Upper lobe of left lung (tissue), 4 donors: Measurements from ENCODE around the gene LYPD1.

Source experiments
- EP300 ChIP-seq, 4 donors: sonication (generic); formaldehyde crosslinking; IDR thresholded peaks; one replicate each; pipeline ENCODE4 v1.5.1; 2017; ENCODE audit warnings: antibody characterized with exemption in 4 of 4, control low read depth in 2 of 4
- POLR2A ChIP-seq, 4 donors: fragments of 450-650 bp; IDR thresholded peaks; one replicate each; pipeline ENCODE4 v1.5.1; 2016 to 2017; ENCODE audit warnings: antibody characterized with exemption in 4 of 4, mild to moderate bottlenecking in 2 of 4
- TF ChIP-seq, protein P1 (sequence below), 6 experiments: fragments of 450-650 bp in 4 of 6; fragments of 200-600 bp in 2 of 6; sonication (generic) in 2 of 6; IDR thresholded peaks; one replicate each; pipeline ENCODE4 v1.5.1; 2016 to 2019; ENCODE audit warnings: antibody characterized with exemption in 6 of 6

DNA sequence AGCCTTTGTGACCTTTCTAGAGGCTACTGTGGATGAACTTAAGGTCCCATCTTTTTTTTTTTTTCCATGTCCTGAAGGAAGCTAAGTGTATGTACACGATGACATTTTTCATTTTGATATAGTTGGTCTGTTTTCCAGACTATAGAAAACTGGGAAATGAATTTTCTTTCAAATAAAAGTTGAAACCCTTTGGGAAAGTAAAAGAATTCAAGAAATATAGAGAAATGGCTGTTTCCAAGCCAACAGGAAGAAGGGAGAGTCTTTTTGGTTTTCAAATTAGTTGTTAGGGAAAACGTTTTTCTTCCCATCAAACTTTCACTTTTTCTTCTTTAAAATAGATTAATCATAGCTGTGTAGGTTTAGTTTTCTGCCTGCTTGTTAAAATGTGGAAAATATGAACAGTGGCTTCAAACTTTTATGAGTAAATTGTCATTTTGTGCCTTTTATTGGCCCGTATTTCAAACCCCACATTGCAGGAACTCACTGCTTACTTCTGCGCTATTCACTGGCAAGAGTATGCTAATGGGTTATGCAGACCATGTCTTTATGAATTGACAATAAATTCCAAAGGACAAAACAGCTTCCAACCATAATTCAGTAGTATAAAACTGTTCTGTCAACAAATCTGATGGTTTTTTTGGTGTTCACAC, 27.7 kb upstream of the LYPD1 start:
- TF ChIP-seq, protein P1, sequence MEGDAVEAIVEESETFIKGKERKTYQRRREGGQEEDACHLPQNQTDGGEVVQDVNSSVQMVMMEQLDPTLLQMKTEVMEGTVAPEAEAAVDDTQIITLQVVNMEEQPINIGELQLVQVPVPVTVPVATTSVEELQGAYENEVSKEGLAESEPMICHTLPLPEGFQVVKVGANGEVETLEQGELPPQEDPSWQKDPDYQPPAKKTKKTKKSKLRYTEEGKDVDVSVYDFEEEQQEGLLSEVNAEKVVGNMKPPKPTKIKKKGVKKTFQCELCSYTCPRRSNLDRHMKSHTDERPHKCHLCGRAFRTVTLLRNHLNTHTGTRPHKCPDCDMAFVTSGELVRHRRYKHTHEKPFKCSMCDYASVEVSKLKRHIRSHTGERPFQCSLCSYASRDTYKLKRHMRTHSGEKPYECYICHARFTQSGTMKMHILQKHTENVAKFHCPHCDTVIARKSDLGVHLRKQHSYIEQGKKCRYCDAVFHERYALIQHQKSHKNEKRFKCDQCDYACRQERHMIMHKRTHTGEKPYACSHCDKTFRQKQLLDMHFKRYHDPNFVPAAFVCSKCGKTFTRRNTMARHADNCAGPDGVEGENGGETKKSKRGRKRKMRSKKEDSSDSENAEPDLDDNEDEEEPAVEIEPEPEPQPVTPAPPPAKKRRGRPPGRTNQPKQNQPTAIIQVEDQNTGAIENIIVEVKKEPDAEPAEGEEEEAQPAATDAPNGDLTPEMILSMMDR (IDR thresholded peaks at IDR 0.05) = no peak
- no peak for TF ChIP-seq POLR2A (IDR thresholded peaks at IDR 0.05)
- no peak for TF ChIP-seq EP300 (IDR thresholded peaks at IDR 0.05)
